IMR-90 (cell line): Measurements from ENCODE around the gene C3orf18. TPM values are rescaled to one million over a fixed set of nuclear protein-coding genes. Genes with fewer than 3 reads are reported as not detected.

Experiments used
- ATAC-seq: fragments of 200-7000 bp; cut with Tn5 transposase; 2 replicates; pipeline ENCODE4 v1.9.1; 2020; ENCODE audit warnings: low read depth, mild to moderate bottlenecking, moderate library complexity
- BruUV-seq: library from RNA; stranded (reverse); fragments of 400-500 nt; replicated peaks from 2 replicates; lab custom pipeline; 2021; lab: Mats Ljungman, UMichigan
- CTCF ChIA-PET: fragments of 300-600 bp; formaldehyde crosslinking; extraction: SDS; loops from one replicate; lab custom pipeline; 2021; ENCODE audit warnings: antibody characterized with exemption; lab: Yijun Ruan, JAX
- POLR2A ChIA-PET: fragments of 300-600 bp; sonication (Branson Sonifier 250); formaldehyde crosslinking; loops from one replicate; lab custom pipeline; 2022; ENCODE audit warnings: antibody characterized with exemption; ENCODE audit not compliant: unreplicated experiment; lab: Charles Lee
- DNase-seq: peaks from one replicate; pipeline ENCODE4 v3.0.0; 2013
- H2AFZ ChIP-seq: replicated peaks from 2 replicates; pipeline ENCODE3; 2013; ENCODE audit warnings: low read length, mild to moderate bottlenecking; ENCODE audit not compliant: poor library complexity
- H2AK5ac ChIP-seq: 2 replicates; pipeline ENCODE4 v1.6.1; 2013; ENCODE audit warnings: low read depth, low read length, inconsistent platforms
- H2AK9ac ChIP-seq: replicated peaks from 2 replicates; pipeline ENCODE3; 2013; ENCODE audit warnings: mild to moderate bottlenecking, low read depth, low read length, moderate library complexity; ENCODE audit not compliant: poor library complexity
- H2BK120ac ChIP-seq: 2 replicates; pipeline ENCODE4 v1.6.1; 2013; ENCODE audit warnings: low read depth, low read length, inconsistent platforms
- H2BK15ac ChIP-seq: 3 replicates; pipeline ENCODE4 v1.6.1; 2013; ENCODE audit warnings: low read depth, low read length, inconsistent platforms
- H2BK20ac ChIP-seq: 2 replicates; pipeline ENCODE4 v1.6.1; 2013; ENCODE audit warnings: low read depth, mild to moderate bottlenecking, inconsistent platforms, low read length, moderate library complexity
- H2BK5ac ChIP-seq: 2 replicates; pipeline ENCODE4 v1.6.1; 2013; ENCODE audit warnings: mild to moderate bottlenecking, low read depth, low read length, inconsistent platforms; ENCODE audit not compliant: poor library complexity, severe bottlenecking
- H3K14ac ChIP-seq: replicated peaks from 2 replicates; pipeline ENCODE4 v1.6.1; 2013; ENCODE audit warnings: low read depth, low read length, inconsistent platforms
- H3K18ac ChIP-seq: 2 replicates; pipeline ENCODE4 v1.6.1; 2013; ENCODE audit warnings: low read depth, low read length, control low read depth
- H3K23ac ChIP-seq: 2 replicates; pipeline ENCODE4 v1.6.1; 2013; ENCODE audit warnings: low read depth, low read length, inconsistent platforms
- H3K27ac ChIP-seq: 2 replicates; pipeline ENCODE4 v1.5.1; 2013; ENCODE audit warnings: mild to moderate bottlenecking, control low read depth, low read length; ENCODE audit not compliant: insufficient read depth
- H3K27me3 ChIP-seq: 2 replicates; pipeline ENCODE4 v1.6.1; 2013; ENCODE audit warnings: low read length; ENCODE audit not compliant: control insufficient read depth, insufficient read depth
- H3K36me3 ChIP-seq: 2 replicates; pipeline ENCODE4 v1.6.1; 2013; ENCODE audit warnings: low read length, mixed read lengths; ENCODE audit not compliant: control insufficient read depth, insufficient read depth
- H3K4ac ChIP-seq: 2 replicates; pipeline ENCODE4 v1.6.1; 2013; ENCODE audit warnings: low read depth, low read length, inconsistent platforms
- H3K4me1 ChIP-seq: 2 replicates; pipeline ENCODE4 v1.6.1; 2013; ENCODE audit warnings: low read length, mixed read lengths; ENCODE audit not compliant: control insufficient read depth, insufficient read depth
- H3K4me2 ChIP-seq: 2 replicates; pipeline ENCODE4 v1.6.1; 2013; ENCODE audit warnings: low read depth, mild to moderate bottlenecking, control low read depth, low read length, moderate library complexity
- H3K4me3 ChIP-seq: 2 replicates; pipeline ENCODE4 v1.5.1; 2013; ENCODE audit warnings: low read depth, mild to moderate bottlenecking, control low read depth, low read length, moderate library complexity; ENCODE audit not compliant: insufficient read depth
- H3K56ac ChIP-seq: 2 replicates; pipeline ENCODE4 v1.6.1; 2013; ENCODE audit warnings: low read length, inconsistent platforms; ENCODE audit not compliant: insufficient read depth; ENCODE audit errors: extremely low read depth
- H3K79me1 ChIP-seq, 2 experiments: 2 replicates each; pipeline ENCODE4 v1.6.1; 2013; ENCODE audit warnings: low read length in 2 of 2, inconsistent platforms in 1 of 2, low read depth in 1 of 2
- H3K9ac ChIP-seq: 2 replicates; pipeline ENCODE4 v1.6.1; 2013; ENCODE audit warnings: low read depth, low read length, control low read depth
- H3K9me1 ChIP-seq: 2 replicates; pipeline ENCODE4 v1.6.1; 2013; ENCODE audit warnings: low read length, inconsistent platforms; ENCODE audit not compliant: insufficient read depth
- H3K9me3 ChIP-seq: 2 replicates; pipeline ENCODE4 v1.6.1; 2013; ENCODE audit warnings: low read length; ENCODE audit not compliant: control insufficient read depth, insufficient read depth
- H4K20me1 ChIP-seq: 2 replicates; pipeline ENCODE4 v1.6.1; 2013; ENCODE audit warnings: low read length, inconsistent platforms; ENCODE audit not compliant: insufficient read depth
- H4K5ac ChIP-seq: 2 replicates; pipeline ENCODE4 v1.6.1; 2013; ENCODE audit warnings: mild to moderate bottlenecking, low read depth, low read length, control low read depth
- H4K8ac ChIP-seq, 2 experiments: 2 replicates each; pipeline ENCODE4 v1.6.1; 2013; ENCODE audit warnings: low read depth in 2 of 2, low read length in 2 of 2, control low read depth in 1 of 2, inconsistent platforms in 1 of 2
- H4K91ac ChIP-seq: 2 replicates; pipeline ENCODE4 v1.6.1; 2013; ENCODE audit warnings: low read depth, low read length, inconsistent platforms; ENCODE audit not compliant: insufficient read depth
- CEBPB ChIP-seq: IDR thresholded peaks from 2 replicates; pipeline ENCODE4 v1.6.1; 2012; ENCODE audit warnings: low read depth, low read length, improper control_type of control experiment
- FOS ChIP-seq: fragments of 150-350 bp; IDR thresholded peaks from 2 replicates; pipeline ENCODE4 v1.6.1; 2016; ENCODE audit warnings: low read depth, low read length
- MAFK ChIP-seq: IDR thresholded peaks from 2 replicates; pipeline ENCODE4 v1.6.1; 2012; ENCODE audit warnings: low read depth, low read length, improper control_type of control experiment
- NFE2L2 ChIP-seq: fragments of 150-350 bp; IDR thresholded peaks from 2 replicates; pipeline ENCODE4 v1.6.1; 2016; ENCODE audit warnings: low read depth, mild to moderate bottlenecking, low read length
- RFX5 ChIP-seq: IDR thresholded peaks from 2 replicates; pipeline ENCODE4 v1.8.0; 2012; ENCODE audit warnings: low read depth, mild to moderate bottlenecking, low read length, moderate library complexity
- dilution Hi-C: fragments of 300-500 bp; cut with HindIII; formaldehyde crosslinking; loops from one replicate; pipeline ENCODE4 v1.14.3; 2018; ENCODE audit warnings: low sequenced_read_pairs; ENCODE audit not compliant: unreplicated experiment
- in situ Hi-C: fragments of 300-500 bp; cut with MboI; formaldehyde crosslinking; loops from 3 replicates; pipeline ENCODE4 v1.14.3; 2019; ENCODE audit warnings: low sequenced_read_pairs, inconsistent platforms, mixed read lengths
- intact Hi-C: fragments of 100-400 bp; cut with micrococcal nuclease; formaldehyde crosslinking; loops from 2 replicates; pipeline ENCODE4 v1.10.0; 2022
- polyA plus RNA-seq, 3 experiments: library from polyadenylated mRNA; depleted of rRNA; stranded (reverse); fragments of >200 nt; gene quantifications; 2 replicates each; pipeline ENCODE4 v1.2.3, GENCODE V29; 2012; ENCODE audit warnings: low replicate concordance in 1 of 3
- total RNA-seq: library from RNA; depleted of rRNA; stranded (reverse); fragments of >200 nt; gene quantifications from 2 replicates; pipeline ENCODE4 v1.2.3, GENCODE V29; 2012

The C3orf18 gene
- total and polyA plus RNA-seq, 2 of the 4 experiments (the other 2 are of a cell fraction): 6.8 to 10.6 TPM

DNA sequence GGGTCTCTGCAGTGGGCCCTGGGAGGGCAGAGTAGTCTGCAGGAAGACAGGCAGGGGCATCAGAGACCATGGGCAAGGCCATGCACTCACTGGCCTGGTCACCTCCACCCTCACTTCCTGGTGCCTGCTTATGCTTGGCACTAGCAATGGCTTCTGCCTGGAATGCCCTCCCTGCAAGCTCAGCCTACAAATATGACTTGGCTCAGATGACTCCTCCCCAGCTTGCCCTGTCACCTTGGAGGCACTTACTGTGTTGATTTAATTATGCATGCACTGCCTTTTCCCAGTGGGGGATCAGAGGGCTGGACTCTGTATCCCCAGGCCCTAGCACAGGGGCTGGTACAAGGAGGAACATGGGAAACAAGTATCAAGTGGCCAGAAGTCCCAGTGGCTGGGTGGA is 7.8 kb downstream of the C3orf18 start:
- peaks cover 8% of the 10 kb centered on the region; the same call in 1 of the 2 replicates for H3K9me1 ChIP-seq
- no peaks in the 10 kb centered on the region for H3K9me3 ChIP-seq
- ChIA-PET CTCF (interaction anchor here (0.6 to 0.9 kb wide), 2 partner anchors 57 to 213 kb away, joined by 3 read pairs; no protein-coding TSS in a partner anchor), POLR2A (no interaction called here)
- H2BK20ac ChIP-seq: no peak overlapping the region
- H3K4me2 ChIP-seq: no peak overlapping the region
- no peak overlapping the region for H3K18ac ChIP-seq
- H3K56ac ChIP-seq: no peak overlapping the region
- no peak overlapping the region for H4K5ac ChIP-seq
- no peaks in the 10 kb centered on the region for H3K36me3 ChIP-seq
- peak overlapping the region; percentile 16 for H2AK9ac ChIP-seq
- peak overlapping the region; percentile 43 for H2AFZ ChIP-seq
- H3K4me1 ChIP-seq: no peaks in the 10 kb centered on the region
- in situ Hi-C loops (no loop called here), intact Hi-C loops (no loop called here), dilution Hi-C loops (no loop called here)
- H2BK5ac ChIP-seq: no peak overlapping the region
- no peak overlapping the region for H3K4me3 ChIP-seq
- no peaks in the 10 kb centered on the region for H3K79me1 ChIP-seq
- DNase-seq: no peak
- no peak for TF ChIP-seq NFE2L2
- no peak for TF ChIP-seq RFX5
- no peak for TF ChIP-seq CEBPB
- no peak for TF ChIP-seq FOS
- TF ChIP-seq MAFK: no peak
- no peak overlapping the region for H4K91ac ChIP-seq
- no peaks in the 10 kb centered on the region for H4K20me1 ChIP-seq
- H3K14ac ChIP-seq: no peak overlapping the region
- H3K9ac ChIP-seq: no peak overlapping the region
- H2BK15ac ChIP-seq: no peak overlapping the region
- H3K23ac ChIP-seq: no peak overlapping the region
- 0 out of 2 replicates have a peak, but pooled peaks have one; percentile 18 for ATAC-seq
- no peak overlapping the region for H2AK5ac ChIP-seq
- H2BK120ac ChIP-seq: no peak overlapping the region
- BruUV-seq: no TSS peak
- no peak overlapping the region for H4K8ac ChIP-seq
- H3K27ac ChIP-seq: no peak overlapping the region
- no peak overlapping the region for H3K4ac ChIP-seq
- peaks cover 2% of the 10 kb centered on the region for H3K27me3 ChIP-seq
